T47D (cell line): ENCODE results near the gene TNFSF8.

Experiments used
- DNase-seq, 2 experiments: peaks; one replicate each; pipeline versions ENCODE4 v3.0.0 to v3.0.0-alpha.2; 2011 to 2012; ENCODE audit warnings: low read depth in 1 of 2, low spot score in 1 of 2
- JUND ChIP-seq: IDR thresholded peaks from 2 replicates; pipeline ENCODE4 v1.6.1; 2012; ENCODE audit warnings: low read depth
- in situ Hi-C: cut with HindIII; loops from 2 replicates; pipeline ENCODE4 v1.10.0; 2016; ENCODE audit warnings: low sequenced_read_pairs, low pct_unique_long_range_greater_than_20kb

Gene TNFSF8

GRCh38 chr9:114928671-114929070, 1.7 kb downstream of the TNFSF8 start:
- in situ Hi-C loops, result no loop called here
- DNase-seq, result no peak
- no peak for TF ChIP-seq JUND

- no peak for TF ChIP-seq JUND
- DNase-seq, result no peak
- in situ Hi-C loops, result no loop called here
Measured at GRCh38 chr9:114928136-114928535, 2.3 kb downstream of the TNFSF8 start.

- no peak for DNase-seq
- in situ Hi-C loops, result no loop called here
- no peak for TF ChIP-seq JUND
Measured at GRCh38 chr9:114925672-114926071, 4.7 kb downstream of the TNFSF8 start.

- DNase-seq, result no peak
- no peak for TF ChIP-seq JUND
- in situ Hi-C loops, result no loop called here
Measured at GRCh38 chr9:114925039-114925438, 5.4 kb downstream of the TNFSF8 start.

- in situ Hi-C loops, result no loop called here
- DNase-seq, result no peak
- no peak for TF ChIP-seq JUND
Measured at GRCh38 chr9:114924327-114924726, 6.1 kb downstream of the TNFSF8 start.

- no peak for TF ChIP-seq JUND
- no peak for DNase-seq
- in situ Hi-C loops, result no loop called here
Measured at GRCh38 chr9:114923918-114924317, 6.5 kb downstream of the TNFSF8 start.

GRCh38 chr9:114921171-114921570, 9.2 kb downstream of the TNFSF8 start:
- DNase-seq, result no peak
- in situ Hi-C loops, result no loop called here
- TF ChIP-seq JUND, result no peak

- in situ Hi-C loops, result no loop called here
- DNase-seq, result no peak
- TF ChIP-seq JUND, result no peak
Measured at GRCh38 chr9:114919611-114920010, 10.8 kb downstream of the TNFSF8 start.

- TF ChIP-seq JUND, result no peak
- in situ Hi-C loops, result no loop called here
- DNase-seq, result no peak
Measured at GRCh38 chr9:114916481-114916880, 13.9 kb downstream of the TNFSF8 start.

- in situ Hi-C loops, result no loop called here
- no peak for TF ChIP-seq JUND
- DNase-seq, result peak in 1 of 2 experiments; percentile 54
Measured at GRCh38 chr9:114914139-114914538, 16.3 kb downstream of the TNFSF8 start.

GRCh38 chr9:114913656-114914055, 16.7 kb downstream of the TNFSF8 start:
- no peak for DNase-seq
- in situ Hi-C loops, result no loop called here
- TF ChIP-seq JUND, result no peak

GRCh38 chr9:114913217-114913616, 17.2 kb downstream of the TNFSF8 start:
- DNase-seq, result no peak
- TF ChIP-seq JUND, result no peak
- in situ Hi-C loops, result no loop called here

- peak; percentile 62 to 82 for DNase-seq
- no peak for TF ChIP-seq JUND
- in situ Hi-C loops, result no loop called here
Measured at GRCh38 chr9:114911167-114911821, 19.1 kb downstream of the TNFSF8 start.

- peak in 1 of 2 experiments; percentile 56 for DNase-seq
- in situ Hi-C loops, result no loop called here
- no peak for TF ChIP-seq JUND
Measured at GRCh38 chr9:114910541-114910940, 19.9 kb downstream of the TNFSF8 start.

- DNase-seq, result no peak
- in situ Hi-C loops, result no loop called here
- TF ChIP-seq JUND, result no peak
Measured at GRCh38 chr9:114909661-114910060, 20.7 kb downstream of the TNFSF8 start.
